ENCODE measurements around the gene SUCO. TPM values are rescaled to one million over a fixed set of nuclear protein-coding genes. Genes with fewer than 3 reads are reported as not detected.

Gene SUCO
- total and polyA plus RNA-seq, 12 donors: 14.0 to 108 (median 34.4) TPM

DNA sequence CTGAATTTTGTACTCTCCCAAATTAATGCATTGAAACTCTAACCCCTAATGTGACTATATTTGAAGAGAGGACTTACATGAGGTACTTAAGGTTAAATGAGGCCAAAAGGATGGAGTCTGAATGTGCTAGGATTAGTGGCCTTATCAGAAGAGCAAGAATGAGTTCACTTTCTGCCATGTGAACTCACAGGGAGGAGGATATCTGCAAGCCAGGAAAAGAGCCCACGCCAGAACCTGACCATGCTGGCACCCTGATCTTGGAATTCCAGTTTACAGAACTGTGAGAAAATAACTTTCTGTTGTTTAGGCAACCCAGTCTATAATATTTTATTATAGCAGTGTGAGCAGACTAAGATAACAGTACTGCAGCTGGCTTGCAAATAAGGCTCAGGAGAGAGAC, 113.7 kb downstream of the SUCO start:
- TF ChIP-seq POLR2A (IDR thresholded peaks at IDR 0.05): no peak
- intact Hi-C loops (cut with DNase I): no loop called here
- Histone ChIP-seq H3K27ac (no peak overlapping the region), H3K4me1 (replicated peaks in 1 of 2) (no peaks in the 10 kb centered on the region), H3K4me3 (no peak overlapping the region), H3K9me3 (replicated peaks in 1 of 3) (no peaks in the 10 kb centered on the region), H3K27me3 (no peaks in the 10 kb centered on the region), H3K36me3 (replicated peaks in 1 of 2) (no peaks in the 10 kb centered on the region)
- WGBS, 4 donors: 91 to 100% (median 92%) methylated on average over 1 of the region's 1 CpG
- no peak for DNase-seq

GRCh38 chr1:172647110-172647564, 114.2 kb downstream of the SUCO start:
- no peaks in the 10 kb centered on the region for H3K4me1 ChIP-seq (replicated peaks in 1 of 2)
- H3K27ac ChIP-seq: no peak overlapping the region
- H3K4me3 ChIP-seq: no peak overlapping the region
- 65 to 82% (median 72%) methylated on average over 5 to 8 of the region's 8 CpGs for WGBS, 4 donors
- H3K36me3 ChIP-seq (replicated peaks in 1 of 2): no peaks in the 10 kb centered on the region
- intact Hi-C loops (cut with DNase I): no loop called here
- no peaks in the 10 kb centered on the region for H3K9me3 ChIP-seq (replicated peaks in 1 of 3)
- H3K27me3 ChIP-seq: no peaks in the 10 kb centered on the region
- no peak for DNase-seq
- TF ChIP-seq, protein P1, sequence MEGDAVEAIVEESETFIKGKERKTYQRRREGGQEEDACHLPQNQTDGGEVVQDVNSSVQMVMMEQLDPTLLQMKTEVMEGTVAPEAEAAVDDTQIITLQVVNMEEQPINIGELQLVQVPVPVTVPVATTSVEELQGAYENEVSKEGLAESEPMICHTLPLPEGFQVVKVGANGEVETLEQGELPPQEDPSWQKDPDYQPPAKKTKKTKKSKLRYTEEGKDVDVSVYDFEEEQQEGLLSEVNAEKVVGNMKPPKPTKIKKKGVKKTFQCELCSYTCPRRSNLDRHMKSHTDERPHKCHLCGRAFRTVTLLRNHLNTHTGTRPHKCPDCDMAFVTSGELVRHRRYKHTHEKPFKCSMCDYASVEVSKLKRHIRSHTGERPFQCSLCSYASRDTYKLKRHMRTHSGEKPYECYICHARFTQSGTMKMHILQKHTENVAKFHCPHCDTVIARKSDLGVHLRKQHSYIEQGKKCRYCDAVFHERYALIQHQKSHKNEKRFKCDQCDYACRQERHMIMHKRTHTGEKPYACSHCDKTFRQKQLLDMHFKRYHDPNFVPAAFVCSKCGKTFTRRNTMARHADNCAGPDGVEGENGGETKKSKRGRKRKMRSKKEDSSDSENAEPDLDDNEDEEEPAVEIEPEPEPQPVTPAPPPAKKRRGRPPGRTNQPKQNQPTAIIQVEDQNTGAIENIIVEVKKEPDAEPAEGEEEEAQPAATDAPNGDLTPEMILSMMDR (IDR thresholded peaks at IDR 0.05): no peak
- TF ChIP-seq POLR2A (IDR thresholded peaks at IDR 0.05): no peak

GRCh38 chr1:172647987-172648386, 115.0 kb downstream of the SUCO start:
- H3K4me1 ChIP-seq (replicated peaks in 1 of 2): no peaks in the 10 kb centered on the region
- H3K27me3 ChIP-seq: no peaks in the 10 kb centered on the region
- TF ChIP-seq, protein P1 (IDR thresholded peaks at IDR 0.05): no peak
- no peak for TF ChIP-seq POLR2A (IDR thresholded peaks at IDR 0.05)
- DNase-seq: no peak
- H3K36me3 ChIP-seq (replicated peaks in 1 of 2): no peaks in the 10 kb centered on the region
- intact Hi-C loops (cut with DNase I): no loop called here
- no peaks in the 10 kb centered on the region for H3K9me3 ChIP-seq (replicated peaks in 1 of 3)
- 73 to 84% (median 79%) methylated on average over 4 of the region's 4 CpGs for WGBS, 4 donors
- H3K4me3 ChIP-seq: no peak overlapping the region
- H3K27ac ChIP-seq: no peak overlapping the region

DNA sequence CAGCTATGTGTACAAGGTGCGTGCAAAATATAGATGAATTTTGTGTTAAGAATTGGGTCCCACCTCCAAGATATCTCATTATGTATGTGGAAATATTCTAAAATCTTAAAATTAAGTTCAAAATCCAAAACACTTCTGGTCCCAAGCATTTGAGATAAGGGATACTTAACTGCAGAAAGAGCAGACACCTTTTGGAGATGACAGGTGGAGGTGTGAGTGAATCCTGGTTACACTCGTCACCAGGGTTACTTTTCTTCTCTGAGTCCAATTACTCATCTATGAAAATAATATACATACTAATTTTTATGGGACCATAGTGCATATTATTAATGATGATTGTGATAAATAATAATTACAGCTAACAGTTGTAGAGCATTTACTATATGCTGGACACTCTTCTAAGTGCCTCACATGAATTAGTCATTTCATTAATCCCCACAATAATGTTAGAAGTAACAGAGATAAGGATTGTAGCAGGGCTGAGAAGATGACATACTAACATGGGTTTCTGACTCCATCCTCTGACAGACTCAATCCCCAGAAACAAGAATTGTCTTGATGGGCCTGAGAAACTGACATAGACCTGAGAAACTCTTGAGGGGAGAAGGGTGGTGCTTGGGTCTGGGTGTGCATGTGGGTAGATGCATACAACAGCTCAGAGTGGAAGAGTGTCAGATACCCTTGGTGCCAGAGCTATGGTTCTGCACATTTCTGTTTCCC, 117.7 kb downstream of the SUCO start:
- Histone ChIP-seq H3K36me3 (replicated peaks in 1 of 2) (no peaks in the 10 kb centered on the region), H3K4me3 (no peak overlapping the region), H3K4me1 (replicated peaks in 1 of 2) (no peaks in the 10 kb centered on the region), H3K27ac (no peak overlapping the region), H3K27me3 (no peaks in the 10 kb centered on the region), H3K9me3 (replicated peaks in 1 of 3) (no peaks in the 10 kb centered on the region)
- 74 to 85% (median 77%) methylated on average over 2 of the region's 2 CpGs for WGBS, 4 donors
- intact Hi-C loops (cut with DNase I): no loop called here
- no peak for DNase-seq
- no peak for TF ChIP-seq POLR2A (IDR thresholded peaks at IDR 0.05)
- TF ChIP-seq, protein P1 (IDR thresholded peaks at IDR 0.05): no peak
